K562 (cell line): ENCODE measurements around the gene EFR3B. TPM values are rescaled to one million over a fixed set of nuclear protein-coding genes. Genes with fewer than 3 reads are reported as not detected.

Experiments
- ATAC-seq: fragments of 200-7000 bp; cut with Tn5 transposase; 3 replicates; pipeline ENCODE4 v1.9.1; 2020; ENCODE audit warnings: moderate library complexity
- BruUV-seq: library from RNA; stranded (reverse); fragments of 400-500 nt; replicated peaks from 2 replicates; lab custom pipeline; 2021; lab: Mats Ljungman, UMichigan
- CTCF ChIA-PET: fragments of 300-600 bp; formaldehyde crosslinking; extraction: SDS; loops from one replicate; lab custom pipeline; 2021; ENCODE audit warnings: low intra/inter-chr PET ratio; lab: Yijun Ruan, JAX
- POLR2A ChIA-PET: fragments of 300-600, 350-650 bp; sonication (Branson Sonifier 250); formaldehyde crosslinking; extraction: SDS; loops from one replicate; lab custom pipeline; 2021; ENCODE audit warnings: antibody characterized with exemption, inconsistent platforms; lab: Yijun Ruan, JAX
- DNase-seq, 4 experiments: peaks; one replicate each; pipeline versions ENCODE4 v3.0.0 to v3.0.0-alpha.2; 2011 to 2018; ENCODE audit warnings: low spot score in 3 of 4, mixed read lengths in 3 of 4; ENCODE audit errors: extremely low read depth in 1 of 4
- FAIRE-seq: peaks from 2 replicates; lab custom pipeline; 2011; peaks lifted over from hg19 to GRCh38; lab: Jason Lieb, UNC
- H2AFZ ChIP-seq: 2 replicates; pipeline ENCODE4 v1.6.0; 2011; ENCODE audit warnings: low read depth, low read length, control low read depth, inconsistent platforms
- H3K27ac ChIP-seq: fragments of 200-600 bp; 3 replicates; pipeline ENCODE4 v1.8.0; 2011; ENCODE audit warnings: low read depth, mild to moderate bottlenecking, control low read depth, inconsistent platforms, low read length, moderate library complexity, mixed read lengths; ENCODE audit errors: extremely low read depth
- H3K27me3 ChIP-seq, 2 experiments: fragments of 300-600 bp in 1 of 2; 2 replicates in 1 of 2; 3 replicates in 1 of 2; pipeline versions ENCODE4 v1.6.0 to v1.8.0; 2011; ENCODE audit warnings: inconsistent platforms in 2 of 2, low read length in 2 of 2, mild to moderate bottlenecking in 1 of 2, mixed read lengths in 1 of 2, moderate library complexity in 1 of 2; ENCODE audit not compliant: control insufficient read depth in 2 of 2, insufficient read depth in 2 of 2
- H3K36me3 ChIP-seq: fragments of 300-600 bp; 3 replicates; pipeline ENCODE4 v1.8.0; 2011; ENCODE audit warnings: mild to moderate bottlenecking, low read length, inconsistent platforms; ENCODE audit not compliant: control insufficient read depth, insufficient read depth
- H3K4me1 ChIP-seq, 2 experiments: fragments of 200-600 bp in 1 of 2; replicated peaks in 1 of 2; 2 replicates in 1 of 2; 3 replicates in 1 of 2; pipeline versions ENCODE4 v1.5.1 to v1.8.0; 2011; ENCODE audit warnings: inconsistent platforms in 2 of 2, low read length in 2 of 2, mild to moderate bottlenecking in 1 of 2, mixed read lengths in 1 of 2, moderate library complexity in 1 of 2; ENCODE audit not compliant: control insufficient read depth in 2 of 2, insufficient read depth in 2 of 2
- H3K4me2 ChIP-seq: 2 replicates; pipeline ENCODE4 v1.6.1; 2011; ENCODE audit warnings: low read length, control low read depth, inconsistent platforms, mixed read lengths; ENCODE audit not compliant: insufficient read depth
- H3K4me3 ChIP-seq: fragments of 200-600 bp; sonication (generic), shearing (Covaris generic); 2 replicates; pipeline ENCODE4 v1.5.1; 2016; ENCODE audit warnings: control low read depth, inconsistent platforms
- H3K79me2 ChIP-seq: fragments of 200-600 bp; 3 replicates; pipeline ENCODE4 v1.8.0; 2011; ENCODE audit warnings: low read length, inconsistent platforms; ENCODE audit not compliant: control insufficient read depth, insufficient read depth
- H3K9ac ChIP-seq, 2 experiments: 2 replicates each; pipeline versions ENCODE4 v1.6.0 to v1.6.1; 2011; ENCODE audit warnings: low read depth in 2 of 2, low read length in 2 of 2, control low read depth in 1 of 2, inconsistent platforms in 1 of 2, mild to moderate bottlenecking in 1 of 2, mixed read lengths in 1 of 2; ENCODE audit not compliant: insufficient read depth in 1 of 2
- H3K9me1 ChIP-seq: one replicate; pipeline ENCODE4 v1.6.0; 2011; ENCODE audit warnings: inconsistent platforms, mild to moderate bottlenecking, low read length, moderate library complexity; ENCODE audit not compliant: control insufficient read depth, insufficient read depth
- H3K9me3 ChIP-seq: replicated peaks from 2 replicates; pipeline ENCODE4 v1.5.1; 2011; ENCODE audit warnings: low read depth, low read length, inconsistent platforms; ENCODE audit not compliant: control insufficient read depth, insufficient read depth
- H4K20me1 ChIP-seq: replicated peaks from 2 replicates; pipeline ENCODE4 v1.6.1; 2011; ENCODE audit warnings: low read length, inconsistent platforms, mixed read lengths; ENCODE audit not compliant: control insufficient read depth, insufficient read depth
- CREB1 ChIP-seq, 2 experiments: sonication (generic) in 1 of 2; formaldehyde crosslinking in 1 of 2; IDR thresholded peaks; 2 replicates each; pipeline versions ENCODE4 v1.6.1 to v1.8.0; 2012 to 2022; ENCODE audit warnings: inconsistent platforms in 1 of 2, mild to moderate bottlenecking in 1 of 2, missing genetic modification reagents in 1 of 2, moderate library complexity in 1 of 2
- PHTF2 ChIP-seq: fragments of 250-450 bp; sonication (Bioruptor Pico); IDR thresholded peaks from 2 replicates; pipeline ENCODE4 v1.5.0; 2021; ENCODE audit warnings: mild to moderate bottlenecking
- ZBTB33 ChIP-seq: sonication (generic); formaldehyde crosslinking; IDR thresholded peaks from 2 replicates; pipeline ENCODE4 v1.8.1; 2023; ENCODE audit warnings: mild to moderate bottlenecking, missing genetic modification reagents
- ZNF324 ChIP-seq: fragments of 250-450 bp; sonication (Bioruptor Pico); IDR thresholded peaks from 2 replicates; pipeline ENCODE4 v1.4.0; 2020; ENCODE audit warnings: mild to moderate bottlenecking
- WGBS: fragments of 100-300 bp; shearing (Covaris generic); methylation state at CpG from one replicate; pipeline ENCODE4 v1.1.6; 2016; ENCODE audit warnings: low coverage, mixed read lengths; ENCODE audit not compliant: insufficient coverage; ENCODE audit errors: missing lambda C conversion rate; 5-methylcytosine and 5-hydroxymethylcytosine counted together
- in situ Hi-C: fragments of 300-500 bp; cut with MboI; formaldehyde crosslinking; loops from 4 replicates; pipeline ENCODE4 v1.15.0; 2018; ENCODE audit warnings: inconsistent platforms, mixed read lengths
- intact Hi-C: fragments of 100-400 bp; cut with micrococcal nuclease; formaldehyde crosslinking; loops from 2 replicates; pipeline ENCODE4 v1.14.2; 2022
- polyA plus RNA-seq, 8 experiments: library from polyadenylated mRNA; depleted of rRNA in 4 of 8; stranded (reverse) in 5 of 8; unstranded in 3 of 8; fragments of >200 nt; fragmentation: Nextera tagmentation in 2 of 8; fragmentation: Illumina TruSeq in 1 of 8; extraction: Ambion mirVana in 2 of 8; extraction: Trizol in 1 of 8; gene quantifications; 2 replicates each; pipeline versions ENCODE4 v1.2.1 to v1.2.3, GENCODE V29; 2011 to 2014; ENCODE audit warnings: inconsistent platforms in 1 of 8, missing spikeins in 1 of 8
- total RNA-seq, 7 experiments: library from RNA; depleted of rRNA in 6 of 7; stranded (reverse); fragments of >200 nt in 6 of 7; fragmentation: Illumina TruSeq in 2 of 7; extraction: Trizol in 2 of 7; gene quantifications; 2 replicates each; pipeline versions ENCODE4 v1.2.1 to v1.2.3, GENCODE V29; 2011 to 2021; ENCODE audit warnings: low replicate concordance in 1 of 7

Gene EFR3B
- total and polyA plus RNA-seq, 9 of the 15 experiments (the other 6 are each of a cell fraction or from before 2014, with no cell fraction given), result not detected

- Histone ChIP-seq H3K9ac (no peak overlapping the region), H3K27ac (no peak overlapping the region), H3K4me3 (no peak overlapping the region), H4K20me1 (no peaks in the 10 kb centered on the region), H3K36me3 (no peaks in the 10 kb centered on the region), H3K9me3 (no peaks in the 10 kb centered on the region), H2AFZ (no peak overlapping the region), H3K9me1 (no peaks in the 10 kb centered on the region), H3K79me2 (no peaks in the 10 kb centered on the region), H3K4me2 (no peak overlapping the region), H3K27me3 (no peaks in the 10 kb centered on the region), H3K4me1 (peaks cover under 1 to 12% of the 10 kb centered on the region in 2 experiments; a peak in 4 of 5 replicates)
- ATAC-seq (no peak), DNase-seq (no peak), FAIRE-seq (no peak)
- WGBS, result 60% methylated on average over 23 of the region's 59 CpGs
- TF ChIP-seq ZNF324, result no peak
- peak; percentile 72 for TF ChIP-seq ZBTB33 (CRISPR knock-in tag)
- no peak for TF ChIP-seq PHTF2 (CRISPR knock-in tag)
- no peak for TF ChIP-seq CREB1 (IDR thresholded peaks at IDR 0.05)
- no peak for TF ChIP-seq CREB1 (CRISPR knock-in tag; IDR thresholded peaks at IDR 0.05)
- ChIA-PET CTCF (no interaction called here), POLR2A (no interaction called here)
- BruUV-seq, result no TSS peak
- intact Hi-C loops, result no loop called here
- in situ Hi-C loops, result no loop called here
Measured at GRCh38 chr2:25204190-25204838, 162.4 kb downstream of the EFR3B start.
